Measurements from ENCODE around the gene TMEM127. TPM values are rescaled to one million over a fixed set of nuclear protein-coding genes. Genes with fewer than 3 reads are reported as not detected.
A peak's percentile ranks its signal among the peaks of the same experiment; 100 is the strongest.

The TMEM127 gene
- total RNA-seq, 1 experiment from 2014 or later, result 25.3 TPM

DNA sequence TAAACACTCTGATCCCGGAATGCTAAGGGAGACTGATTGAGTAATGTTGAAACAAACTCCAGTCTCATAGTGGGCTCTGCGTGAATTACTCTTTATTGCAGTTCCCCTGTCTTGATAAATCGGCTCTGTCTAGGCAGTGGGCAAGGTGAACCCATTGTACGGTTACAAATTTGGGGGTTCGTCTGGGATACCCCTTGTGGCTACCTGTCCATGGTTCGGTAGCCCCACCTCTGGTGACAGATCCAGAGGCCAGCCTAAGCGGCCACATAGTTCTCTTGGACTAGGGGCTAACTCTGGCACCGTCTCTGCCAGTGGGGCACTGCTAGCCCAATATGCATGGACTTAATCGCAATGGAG, 56.1 kb downstream of the TMEM127 start:
- Histone ChIP-seq H3K9me3 (ENCODE audit: control insufficient read depth in 1 of 2, insufficient read depth in 1 of 2, low read depth in 1 of 2, low read length in 2 of 2) (no peaks in the 10 kb centered on the region), H3K27me3 (ENCODE audit: insufficient read depth, low read length) (no peaks in the 10 kb centered on the region), H3K36me3 (ENCODE audit: control insufficient read depth in 1 of 2, insufficient read depth in 2 of 2, low read length in 2 of 2) (0 out of 4 replicates have a peak, but pooled peaks cover 0 to 2% of the 10 kb centered on the region in 2 experiments), H3K79me2 (ENCODE audit: insufficient read depth, low read length) (peaks cover 48% of the 10 kb centered on the region), H3K4me1 (ENCODE audit: control insufficient read depth in 1 of 2, insufficient read depth in 2 of 2, low read length in 2 of 2) (peaks cover 14 to 30% of the 10 kb centered on the region in 2 experiments), H3K27ac (ENCODE audit: low read depth, low read length) (peak overlapping the region; percentile 99), H3K9ac (ENCODE audit: low read length) (peak overlapping the region; percentile 96), H2AFZ (ENCODE audit: low read depth, low read length, poor library complexity, severe bottlenecking) (no peak overlapping the region), H4K20me1 (ENCODE audit: insufficient read depth) (peaks cover 29% of the 10 kb centered on the region; the same call in 1 of the 2 replicates), H3K4me2 (ENCODE audit: low read length) (peak overlapping the region; percentile 87), H3K9me2 (ENCODE audit: insufficient read depth) (no peaks in the 10 kb centered on the region), H3K4me3 (replicated peaks in 1 of 2; ENCODE audit: low read depth in 1 of 2, low read length in 2 of 2) (peak overlapping the region; percentile 78 to 97)
- no peak for TF ChIP-seq YY1 (IDR thresholded peaks at IDR 0.05; ENCODE audit: extremely low read depth, insufficient replicate concordance, low read depth, low read length)
- TF ChIP-seq TCF7L2 (IDR thresholded peaks at IDR 0.05; ENCODE audit: borderline replicate concordance, extremely low read depth, insufficient read depth, insufficient read length), result no peak
- no peak for TF ChIP-seq SP1 (IDR thresholded peaks at IDR 0.05; ENCODE audit: low read depth)
- BruUV-seq (replicated peaks), result no TSS peak
- no peak for DNase-seq (ENCODE audit: low read depth, low spot score)
- RAD21 ChIA-PET (ENCODE audit: low non-redundant PET in 1 of 2, low total read pairs in 2 of 2, uncharacterized antibody in 2 of 2, unreplicated experiment in 2 of 2), result no interaction called here
- POLR2A ChIA-PET, result no interaction called here
- ATAC-seq, result no peak
- CTCF ChIA-PET, result interaction anchor here (1.7 to 2.0 kb wide), 3 partner anchors 51 to 217 kb away, joined by 4 to 12 read pairs (median 8); partner anchors contain the start of gene ASTL
- intact Hi-C loops (cut with micrococcal nuclease), result loop anchor here (2.0 kb wide), 1 partner anchor 51 kb away; no protein-coding TSS in a partner anchor

DNA sequence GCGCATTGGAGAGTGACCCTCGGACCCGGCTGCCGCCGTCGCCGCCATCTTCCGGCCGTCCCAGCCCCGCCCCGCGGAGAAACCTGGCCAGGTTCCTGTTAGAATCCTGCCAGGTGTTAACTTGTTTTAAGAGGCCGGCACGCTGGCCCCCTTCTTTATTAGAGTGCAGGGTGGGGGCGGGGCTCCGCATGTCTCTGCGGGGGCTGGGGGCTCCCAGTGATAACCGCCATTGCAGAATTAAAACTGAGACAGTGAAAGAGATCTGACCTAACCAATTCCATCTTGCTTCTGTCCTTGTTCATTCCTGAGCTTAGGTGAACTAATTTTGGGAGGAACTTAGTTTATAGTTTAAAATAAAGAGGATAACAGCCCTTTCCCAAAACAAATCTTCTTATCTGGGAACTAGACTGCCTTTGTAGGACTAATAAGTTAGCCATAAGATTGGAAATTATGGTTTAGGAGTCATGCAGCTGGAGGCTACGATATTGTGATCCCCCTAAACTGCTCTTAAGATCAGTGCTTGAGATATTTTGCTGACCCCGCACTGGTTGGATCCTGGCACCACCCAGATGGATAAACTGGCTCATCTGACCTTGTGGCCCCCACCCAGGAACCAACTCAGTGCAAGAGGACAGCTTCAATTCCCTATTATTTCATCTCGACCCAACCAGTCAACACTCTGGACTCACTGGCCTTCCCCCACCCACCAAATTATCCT, 56.6 kb downstream of the TMEM127 start:
- BruUV-seq (replicated peaks), result TSS peak; percentile 63
- Histone ChIP-seq H3K9me2 (ENCODE audit: insufficient read depth) (no peaks in the 10 kb centered on the region), H3K4me3 (replicated peaks in 1 of 2; ENCODE audit: low read depth in 1 of 2, low read length in 2 of 2) (peak overlapping the region; percentile 78 to 97), H4K20me1 (ENCODE audit: insufficient read depth) (peaks cover 32% of the 10 kb centered on the region; the same call in 1 of the 2 replicates), H2AFZ (ENCODE audit: low read depth, low read length, poor library complexity, severe bottlenecking) (no peak overlapping the region), H3K9me3 (ENCODE audit: control insufficient read depth in 1 of 2, insufficient read depth in 1 of 2, low read depth in 1 of 2, low read length in 2 of 2) (no peaks in the 10 kb centered on the region), H3K36me3 (ENCODE audit: control insufficient read depth in 1 of 2, insufficient read depth in 2 of 2, low read length in 2 of 2) (0 out of 4 replicates have a peak, but pooled peaks cover 0 to 2% of the 10 kb centered on the region in 2 experiments), H3K27me3 (ENCODE audit: insufficient read depth, low read length) (no peaks in the 10 kb centered on the region), H3K9ac (ENCODE audit: low read length) (peak overlapping the region; percentile 96), H3K4me1 (ENCODE audit: control insufficient read depth in 1 of 2, insufficient read depth in 2 of 2, low read length in 2 of 2) (peaks cover 14 to 30% of the 10 kb centered on the region in 2 experiments), H3K27ac (ENCODE audit: low read depth, low read length) (peak overlapping the region; percentile 99), H3K79me2 (ENCODE audit: insufficient read depth, low read length) (peaks cover 54% of the 10 kb centered on the region), H3K4me2 (ENCODE audit: low read length) (peak overlapping the region; percentile 87)
- ChIA-PET CTCF (interaction anchor here (1.7 to 2.0 kb wide), 4 partner anchors 51 to 217 kb away, joined by 4 to 12 read pairs (median 6); partner anchors contain the start of gene ASTL), RAD21 (ENCODE audit: low non-redundant PET in 1 of 2, low total read pairs in 2 of 2, uncharacterized antibody in 2 of 2, unreplicated experiment in 2 of 2) (no interaction called here), POLR2A (interaction anchor here (0.7 to 1.7 kb wide), 7 partner anchors 10 to 126 kb away, joined by 3 to 9 read pairs (median 3); partner anchors contain the start of genes ASTL and NCAPH)
- DNase-seq (ENCODE audit: low read depth, low spot score) (no peak), ATAC-seq (no peak)
- intact Hi-C loops (cut with micrococcal nuclease), result loop anchor here (2.0 kb wide), 1 partner anchor 52 kb away; no protein-coding TSS in a partner anchor
- no peak for TF ChIP-seq POLR2A (IDR thresholded peaks at IDR 0.05; ENCODE audit: borderline replicate concordance, extremely low read depth, insufficient read depth, insufficient read length)
- TF ChIP-seq SIN3A (IDR thresholded peaks at IDR 0.05; ENCODE audit: low read depth), result peak; percentile 57; the same call in 1 of the 2 replicates
- TF ChIP-seq, protein P1, sequence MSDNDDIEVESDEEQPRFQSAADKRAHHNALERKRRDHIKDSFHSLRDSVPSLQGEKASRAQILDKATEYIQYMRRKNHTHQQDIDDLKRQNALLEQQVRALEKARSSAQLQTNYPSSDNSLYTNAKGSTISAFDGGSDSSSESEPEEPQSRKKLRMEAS (IDR thresholded peaks at IDR 0.05), result no peak
- no peak for TF ChIP-seq POLR2AphosphoS5 (IDR thresholded peaks at IDR 0.05; ENCODE audit: low read depth, low read length)
- peak; percentile 28 for TF ChIP-seq EGR1 (IDR thresholded peaks at IDR 0.05; ENCODE audit: low read depth)
- TF ChIP-seq, protein P2, sequence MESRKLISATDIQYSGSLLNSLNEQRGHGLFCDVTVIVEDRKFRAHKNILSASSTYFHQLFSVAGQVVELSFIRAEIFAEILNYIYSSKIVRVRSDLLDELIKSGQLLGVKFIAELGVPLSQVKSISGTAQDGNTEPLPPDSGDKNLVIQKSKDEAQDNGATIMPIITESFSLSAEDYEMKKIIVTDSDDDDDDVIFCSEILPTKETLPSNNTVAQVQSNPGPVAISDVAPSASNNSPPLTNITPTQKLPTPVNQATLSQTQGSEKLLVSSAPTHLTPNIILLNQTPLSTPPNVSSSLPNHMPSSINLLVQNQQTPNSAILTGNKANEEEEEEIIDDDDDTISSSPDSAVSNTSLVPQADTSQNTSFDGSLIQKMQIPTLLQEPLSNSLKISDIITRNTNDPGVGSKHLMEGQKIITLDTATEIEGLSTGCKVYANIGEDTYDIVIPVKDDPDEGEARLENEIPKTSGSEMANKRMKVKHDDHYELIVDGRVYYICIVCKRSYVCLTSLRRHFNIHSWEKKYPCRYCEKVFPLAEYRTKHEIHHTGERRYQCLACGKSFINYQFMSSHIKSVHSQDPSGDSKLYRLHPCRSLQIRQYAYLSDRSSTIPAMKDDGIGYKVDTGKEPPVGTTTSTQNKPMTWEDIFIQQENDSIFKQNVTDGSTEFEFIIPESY (IDR thresholded peaks at IDR 0.05; ENCODE audit: extremely low read depth, insufficient replicate concordance, low read length), result peak; percentile 29
- TF ChIP-seq RAD21 (IDR thresholded peaks at IDR 0.05; ENCODE audit: low read depth), result no peak
- TF ChIP-seq ZFX (IDR thresholded peaks at IDR 0.05), result no peak
- no peak for TF ChIP-seq JUND (IDR thresholded peaks at IDR 0.05)
- TF ChIP-seq, protein P3, sequence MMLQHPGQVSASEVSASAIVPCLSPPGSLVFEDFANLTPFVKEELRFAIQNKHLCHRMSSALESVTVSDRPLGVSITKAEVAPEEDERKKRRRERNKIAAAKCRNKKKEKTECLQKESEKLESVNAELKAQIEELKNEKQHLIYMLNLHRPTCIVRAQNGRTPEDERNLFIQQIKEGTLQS (IDR thresholded peaks at IDR 0.05), result no peak
- TF ChIP-seq TCF7L2 (IDR thresholded peaks at IDR 0.05; ENCODE audit: borderline replicate concordance, extremely low read depth, insufficient read depth, insufficient read length), result no peak
- no peak for TF ChIP-seq ZNF274 (IDR thresholded peaks at IDR 0.05; ENCODE audit: low read depth, low read length)
- TF ChIP-seq SRF (IDR thresholded peaks at IDR 0.05; ENCODE audit: low read depth), result no peak; the same call in 1 of the 2 replicates
- no peak; the same call in 1 of the 2 replicates for TF ChIP-seq ELF1 (IDR thresholded peaks at IDR 0.05; ENCODE audit: borderline replicate concordance, low read depth)
- TF ChIP-seq EZH2phosphoT487 (IDR thresholded peaks at IDR 0.05; ENCODE audit: borderline replicate concordance), result no peak
- no peak for TF ChIP-seq FOSL1 (IDR thresholded peaks at IDR 0.05; ENCODE audit: low read depth)

Measured in HCT116 (cell line).